Epithelial cell of esophagus (primary cell): Measurements from ENCODE around the gene JAK1.
"Not testable (repeated sequence)": the region's sequence is repeated elsewhere in the genome, so short reads cannot be mapped to it uniquely, and the experiment has no call there.

ENCODE experiments used
- DNase-seq: peaks from one replicate; pipeline ENCODE4 v3.0.0; 2010; ENCODE audit warnings: low read depth
- H3K4me3 ChIP-seq: 2 replicates; pipeline ENCODE4 v1.5.1; 2011; ENCODE audit warnings: mild to moderate bottlenecking, low read length, control low read depth
- TF ChIP-seq, protein P1 (sequence below): IDR thresholded peaks from 2 replicates; pipeline ENCODE4 v1.5.1; 2011; ENCODE audit warnings: low read depth, mild to moderate bottlenecking, low read length, control low read depth, inconsistent platforms; ENCODE audit not compliant: insufficient read depth; ENCODE audit errors: missing control alignments

The JAK1 gene

DNA sequence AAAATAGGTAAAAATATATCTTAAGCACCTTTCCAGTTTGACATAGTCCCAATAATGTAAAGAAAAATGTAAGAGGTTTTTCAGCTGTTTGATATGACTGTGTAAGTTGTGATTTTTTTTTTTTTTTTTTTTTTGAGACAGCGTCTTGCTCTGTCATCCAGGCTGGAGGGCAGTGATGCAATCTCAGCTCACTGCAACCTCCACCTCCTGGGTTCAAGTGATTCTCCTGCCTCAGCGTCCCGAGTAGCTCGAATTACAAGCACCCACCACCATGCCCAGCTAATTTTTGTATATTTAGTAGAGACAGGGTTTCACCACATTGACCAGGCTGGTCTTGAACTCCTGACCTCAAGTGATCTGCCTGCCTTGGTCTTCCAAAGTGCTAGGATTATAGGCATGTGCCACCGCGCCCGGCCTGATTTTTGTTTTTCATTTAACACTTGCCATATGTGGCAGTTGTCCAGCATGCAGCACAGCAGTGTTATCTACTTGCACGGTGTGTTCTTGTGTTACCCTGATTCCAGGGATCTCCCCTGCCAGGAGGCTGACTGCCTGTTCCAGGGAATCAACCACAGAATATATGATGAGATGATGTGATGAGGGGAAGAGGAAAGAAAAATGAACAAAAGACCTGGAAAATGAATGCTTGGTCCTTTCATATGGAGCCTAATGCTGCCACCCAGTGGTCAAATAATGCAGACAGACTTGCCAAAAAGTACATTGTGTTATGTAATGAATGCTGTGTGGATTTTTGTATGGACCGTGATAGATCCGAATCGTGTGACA is 142.5 kb downstream of the JAK1 start:
- TF ChIP-seq, protein P1, sequence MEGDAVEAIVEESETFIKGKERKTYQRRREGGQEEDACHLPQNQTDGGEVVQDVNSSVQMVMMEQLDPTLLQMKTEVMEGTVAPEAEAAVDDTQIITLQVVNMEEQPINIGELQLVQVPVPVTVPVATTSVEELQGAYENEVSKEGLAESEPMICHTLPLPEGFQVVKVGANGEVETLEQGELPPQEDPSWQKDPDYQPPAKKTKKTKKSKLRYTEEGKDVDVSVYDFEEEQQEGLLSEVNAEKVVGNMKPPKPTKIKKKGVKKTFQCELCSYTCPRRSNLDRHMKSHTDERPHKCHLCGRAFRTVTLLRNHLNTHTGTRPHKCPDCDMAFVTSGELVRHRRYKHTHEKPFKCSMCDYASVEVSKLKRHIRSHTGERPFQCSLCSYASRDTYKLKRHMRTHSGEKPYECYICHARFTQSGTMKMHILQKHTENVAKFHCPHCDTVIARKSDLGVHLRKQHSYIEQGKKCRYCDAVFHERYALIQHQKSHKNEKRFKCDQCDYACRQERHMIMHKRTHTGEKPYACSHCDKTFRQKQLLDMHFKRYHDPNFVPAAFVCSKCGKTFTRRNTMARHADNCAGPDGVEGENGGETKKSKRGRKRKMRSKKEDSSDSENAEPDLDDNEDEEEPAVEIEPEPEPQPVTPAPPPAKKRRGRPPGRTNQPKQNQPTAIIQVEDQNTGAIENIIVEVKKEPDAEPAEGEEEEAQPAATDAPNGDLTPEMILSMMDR, result peak; percentile 75
- H3K4me3 ChIP-seq, result no peak overlapping the region
- DNase-seq, result peak; percentile 82

DNA sequence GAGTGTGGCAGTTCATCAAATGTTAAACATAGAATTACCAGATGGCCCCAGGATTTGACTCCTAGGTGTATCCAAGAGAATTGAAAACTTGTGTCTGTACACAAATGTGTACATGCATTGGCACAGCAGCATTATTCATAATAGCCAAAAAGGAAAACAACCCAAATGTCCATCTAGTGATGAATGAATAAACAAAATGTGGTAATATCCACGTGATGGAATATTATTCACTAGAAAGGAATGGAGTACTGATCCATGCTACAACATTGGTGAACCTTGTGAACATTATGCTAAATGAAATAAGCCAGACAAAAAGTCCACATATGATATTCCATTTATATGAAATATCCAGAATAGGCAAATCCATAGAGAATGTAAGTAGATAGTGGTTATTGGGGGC is 143.7 kb downstream of the JAK1 start:
- TF ChIP-seq, protein P1, result no peak
- H3K4me3 ChIP-seq, result no peak overlapping the region
- peak; percentile 62 for DNase-seq

DNA sequence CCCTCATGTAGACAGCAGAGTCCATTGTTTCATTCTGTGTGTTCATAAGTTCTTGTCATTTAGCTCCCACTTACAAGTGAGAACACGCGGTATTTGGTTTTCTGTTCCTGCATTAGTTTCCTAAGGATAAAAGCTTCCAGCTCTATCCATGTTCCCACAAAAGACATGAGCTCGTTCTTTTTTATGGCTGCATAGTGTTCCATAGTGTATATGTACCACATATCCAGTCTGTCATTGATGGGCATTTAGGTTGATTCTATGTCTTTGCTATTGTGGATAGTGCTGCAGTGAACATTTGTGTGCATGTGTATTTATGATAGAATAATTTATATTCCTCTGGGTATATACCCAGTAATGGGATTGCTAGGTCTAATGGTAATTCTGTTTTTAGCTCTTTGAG is 145.8 kb downstream of the JAK1 start:
- not testable (repeated sequence) for DNase-seq, H3K4me3 ChIP-seq

DNA sequence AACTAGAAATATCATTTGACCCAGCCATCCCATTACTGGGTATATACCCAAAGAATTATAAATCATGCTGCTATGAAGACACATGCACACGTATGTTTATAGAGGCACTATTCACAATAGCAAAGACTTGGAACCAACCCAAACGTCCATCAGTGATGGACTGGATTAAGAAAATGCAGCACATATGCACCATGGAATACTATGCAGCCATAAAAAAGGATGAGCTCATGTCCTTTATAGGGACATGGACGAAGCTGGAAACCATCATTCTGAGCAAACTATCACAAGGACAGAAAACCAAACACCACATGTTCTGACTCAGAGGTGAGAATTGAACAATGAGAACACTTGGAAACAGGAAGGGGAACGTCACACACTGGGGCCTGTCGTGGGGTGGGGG is 149.0 kb downstream of the JAK1 start:
- not testable (repeated sequence) for H3K4me3 ChIP-seq, DNase-seq

DNA sequence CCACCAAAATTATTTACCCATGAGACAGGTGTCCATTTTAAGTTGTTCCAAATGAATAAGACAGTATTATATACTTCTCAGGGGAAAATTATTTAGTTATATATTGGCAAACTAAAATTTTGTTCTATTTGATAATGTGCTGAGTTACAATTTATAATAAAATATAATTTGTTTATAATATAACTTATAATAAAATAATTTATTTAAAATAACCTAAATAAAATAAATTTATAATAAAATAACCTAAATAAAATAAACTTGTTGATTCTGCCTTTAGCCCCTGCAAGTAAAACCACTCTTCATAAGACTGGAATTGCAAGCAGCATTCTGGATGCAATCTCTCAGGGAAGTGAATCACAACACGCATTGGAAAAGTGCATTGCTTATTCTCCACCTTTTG is 151.9 kb downstream of the JAK1 start:
- no peak for DNase-seq
- H3K4me3 ChIP-seq, result no peak overlapping the region
- TF ChIP-seq, protein P1, result no peak

DNA sequence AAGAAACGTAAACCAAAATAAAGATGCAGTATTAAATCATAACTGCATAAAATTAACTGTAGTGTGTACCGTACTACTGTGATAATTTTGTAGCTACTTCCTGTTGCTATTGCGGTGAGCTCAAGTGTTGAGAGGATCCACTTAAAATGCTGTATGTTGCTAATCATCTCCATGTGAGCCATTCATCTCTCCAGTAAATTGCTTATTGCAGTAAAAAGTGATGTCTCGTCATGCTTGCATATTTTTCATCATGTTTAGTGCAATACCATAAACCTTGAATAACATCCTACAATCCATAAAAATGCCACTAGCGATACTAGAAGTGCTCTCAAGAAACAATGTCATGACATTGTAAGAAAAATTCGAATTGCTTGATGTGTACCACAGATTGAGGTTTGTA is 155.2 kb downstream of the JAK1 start:
- TF ChIP-seq, protein P1, result no peak
- DNase-seq, result no peak
- no peak overlapping the region for H3K4me3 ChIP-seq

DNA sequence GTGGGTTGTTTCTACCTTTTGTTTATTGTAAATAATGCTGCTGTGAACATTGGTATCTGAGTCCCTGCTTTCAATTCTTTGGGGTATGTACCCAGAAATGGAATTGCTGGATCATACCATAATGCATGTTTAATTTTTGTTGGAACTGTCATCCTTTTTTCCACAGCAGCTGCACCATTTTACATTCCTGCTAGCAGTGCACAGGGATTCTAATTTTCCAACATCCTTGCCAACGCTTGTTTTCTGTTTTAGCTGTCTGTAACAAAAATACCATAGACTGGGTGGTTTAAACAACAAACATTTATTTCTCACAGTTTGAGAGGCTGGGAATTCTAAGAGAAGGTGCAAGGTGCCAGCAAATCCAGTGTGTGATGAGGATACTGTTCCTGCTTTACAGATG is 156.3 kb downstream of the JAK1 start:
- no peak overlapping the region for H3K4me3 ChIP-seq
- DNase-seq, result no peak
- TF ChIP-seq, protein P1, result no peak

DNA sequence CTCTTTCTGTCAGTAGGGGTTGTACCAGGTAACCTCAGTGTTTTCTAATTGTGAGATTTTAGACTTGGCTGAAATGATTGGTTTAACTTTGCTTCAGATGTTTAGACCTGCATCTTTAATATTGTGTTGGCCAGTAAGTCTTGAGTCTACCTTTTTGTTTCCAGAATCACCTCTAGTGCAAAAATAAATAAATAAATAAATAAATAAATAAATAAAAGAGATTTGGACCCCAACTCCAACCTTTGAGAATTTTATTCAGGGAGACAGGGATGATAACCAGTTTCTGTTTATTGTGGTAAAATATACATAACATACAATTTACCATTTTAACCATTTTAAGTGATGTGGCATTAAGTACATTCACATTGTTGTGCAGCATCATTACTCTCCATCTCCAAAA is 157.0 kb downstream of the JAK1 start:
- no peak overlapping the region for H3K4me3 ChIP-seq
- TF ChIP-seq, protein P1, result no peak
- DNase-seq, result no peak
